Measurements from ENCODE around the gene MAD2L2. TPM values are rescaled to one million over a fixed set of nuclear protein-coding genes. Genes with fewer than 3 reads are reported as not detected.

The MAD2L2 gene
- total RNA-seq, 2 experiments from 2014 or later = 68.7 to 73.3 TPM

DNA sequence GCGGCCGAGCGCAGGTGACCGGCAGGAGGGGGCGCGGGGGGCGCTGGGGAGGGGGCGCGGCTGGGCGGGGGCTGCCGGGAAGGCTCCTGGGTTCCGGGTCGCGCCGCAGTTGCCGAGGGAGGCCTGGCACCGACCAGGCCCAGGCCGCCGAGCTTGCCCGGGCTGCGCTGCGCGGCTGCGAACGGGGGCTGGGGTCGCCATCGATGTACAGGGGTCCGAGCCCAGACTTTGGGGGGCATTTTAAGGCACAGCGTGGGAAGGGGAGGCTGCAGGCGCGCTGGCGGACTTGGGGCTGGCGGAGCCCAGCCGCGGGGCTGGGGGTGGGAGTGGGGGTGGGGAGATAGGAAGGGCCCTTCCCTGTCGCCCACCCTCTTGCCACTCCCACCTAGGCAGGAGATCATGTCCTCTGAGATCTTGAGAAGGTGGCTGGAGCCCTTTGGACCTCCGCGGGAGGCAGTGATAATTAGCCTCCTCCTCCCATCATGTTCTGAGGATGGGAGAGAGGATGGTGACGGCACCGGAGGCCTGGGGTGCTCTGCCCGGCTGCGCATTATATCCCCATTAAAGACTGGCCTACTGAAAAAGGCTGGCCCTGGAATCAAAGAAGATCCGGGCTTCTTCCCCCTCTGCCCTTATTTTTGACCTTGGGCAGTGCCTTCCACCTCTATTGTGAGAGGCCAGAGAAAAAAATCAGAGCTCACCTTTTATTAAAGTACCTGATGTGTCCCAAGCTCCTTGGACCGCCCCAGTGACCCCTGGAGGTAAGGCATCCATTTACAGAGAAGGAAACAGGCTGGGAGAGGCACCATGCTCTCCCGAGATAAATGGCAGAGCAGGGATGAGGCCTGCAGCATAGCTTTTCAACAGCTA is 25.8 kb downstream of the MAD2L2 start:
- peaks cover 11% of the 10 kb centered on the region for H3K27me3 Mint-ChIP-seq
- H3K9me3 Mint-ChIP-seq = no peaks in the 10 kb centered on the region
- peak overlapping the region; percentile 72 for H3K4me3 Mint-ChIP-seq
- no peak for DNase-seq
- POLR2A ChIA-PET = interaction anchor here (1.0 kb wide), 1 partner anchor 9 kb away, joined by 4 read pairs; the partner anchor contains the start of gene FBXO6
- H3K27ac Mint-ChIP-seq = no peak overlapping the region
- CTCF ChIA-PET = interaction anchor here (0.8 to 4.6 kb wide), 8 partner anchors 9 to 122 kb away, joined by 3 to 42 read pairs (median 4); partner anchors contain the start of genes AGTRAP and FBXO6
- peaks cover 21% of the 10 kb centered on the region for H3K4me1 Mint-ChIP-seq
- H3K36me3 Mint-ChIP-seq (ENCODE audit: low read depth) = peaks cover 16% of the 10 kb centered on the region

DNA sequence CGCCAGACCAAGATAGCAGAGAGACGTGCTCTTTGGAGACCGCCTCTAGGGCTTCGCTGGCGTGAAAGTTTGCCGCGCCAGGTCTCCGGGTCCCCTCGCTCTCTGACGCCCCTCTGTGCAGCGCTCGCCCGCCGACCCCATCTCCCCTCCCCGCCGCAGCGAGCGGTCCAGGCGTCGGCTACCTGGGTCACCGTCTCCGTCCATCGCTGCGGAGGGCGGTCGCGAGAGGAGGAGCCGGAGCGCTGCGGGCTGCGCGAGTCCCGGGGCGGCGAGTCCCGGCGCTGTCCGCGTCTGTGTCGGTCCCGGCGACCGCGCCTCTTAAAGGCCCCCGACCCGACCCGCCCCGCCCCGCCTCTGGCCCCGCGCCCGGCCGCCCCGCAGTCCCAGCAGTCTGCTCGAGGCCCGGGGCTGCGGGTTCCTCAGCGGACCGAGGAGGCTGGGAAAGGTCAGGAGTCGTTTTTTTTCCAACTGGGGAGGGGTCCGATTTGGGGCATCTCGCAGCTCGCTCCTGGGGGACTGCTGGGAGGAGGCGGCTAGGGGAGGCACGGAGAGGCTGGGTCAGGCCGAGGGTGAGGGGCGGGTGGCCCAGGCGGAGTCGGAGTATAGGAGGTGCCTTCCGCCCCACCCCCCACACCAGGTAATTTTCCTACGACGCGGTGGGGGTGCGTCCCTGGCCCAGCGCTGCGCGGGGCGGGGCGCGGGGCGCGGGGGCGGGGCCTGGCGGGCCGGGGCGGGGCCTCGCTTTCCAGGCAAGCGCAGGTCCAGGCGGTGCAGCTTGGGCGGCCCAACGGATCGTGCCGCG is 26.6 kb downstream of the MAD2L2 start, which contains the start of the genes FBXO2 and FBXO44:
FBXO2 (minus strand) TSS at position 293 of the 802 bp plus-strand sequence; CDS start at position 204, 89 bp downstream.
FBXO44 (plus strand) TSS at position 741 of the 802 bp plus-strand sequence. CDS start 959 bp downstream, outside the sequence.
- H3K27me3 Mint-ChIP-seq = peaks cover 14% of the 10 kb centered on the region
- peaks cover 27% of the 10 kb centered on the region for H3K4me1 Mint-ChIP-seq
- CTCF ChIA-PET = interaction anchor here (0.6 to 4.6 kb wide), 5 partner anchors 10 to 82 kb away, joined by 3 to 42 read pairs (median 10); partner anchors contain the start of genes AGTRAP and FBXO6
- H3K36me3 Mint-ChIP-seq (ENCODE audit: low read depth) = peaks cover 14% of the 10 kb centered on the region
- POLR2A ChIA-PET = no interaction called here
- H3K9me3 Mint-ChIP-seq = no peaks in the 10 kb centered on the region
- H3K4me3 Mint-ChIP-seq = peak within 1 kb of the TSS; percentile 72
- peak within 1 kb of the TSS; percentile 41 for H3K27ac Mint-ChIP-seq
- peak; percentile 69 for DNase-seq

DNA sequence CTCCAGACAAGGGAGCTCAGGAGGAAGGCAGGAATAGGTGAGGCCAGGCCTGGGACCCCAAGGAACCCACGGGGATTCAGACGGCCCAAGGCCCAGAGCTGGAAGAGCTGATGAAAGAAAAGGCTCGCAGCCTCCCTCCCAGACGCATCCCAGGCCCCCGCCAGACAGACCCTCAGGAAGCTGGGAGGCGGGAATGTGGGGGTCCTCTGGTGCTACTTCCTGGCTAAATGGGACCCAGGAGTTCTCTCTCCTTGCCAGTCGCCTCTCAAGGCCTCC is 27.1 kb downstream of the MAD2L2 start:
- Mint-ChIP-seq H3K4me1 (peaks cover 29% of the 10 kb centered on the region), H3K27ac (no peak overlapping the region), H3K9me3 (no peaks in the 10 kb centered on the region), H3K36me3 (ENCODE audit: low read depth) (peaks cover 13% of the 10 kb centered on the region), H3K4me3 (peak overlapping the region; percentile 47), H3K27me3 (peaks cover 14% of the 10 kb centered on the region)
- DNase-seq = no peak
- CTCF ChIA-PET = interaction anchor here (0.6 to 4.6 kb wide), 5 partner anchors 10 to 83 kb away, joined by 3 to 42 read pairs (median 10); partner anchors contain the start of genes AGTRAP and FBXO6
- POLR2A ChIA-PET = no interaction called here

DNA sequence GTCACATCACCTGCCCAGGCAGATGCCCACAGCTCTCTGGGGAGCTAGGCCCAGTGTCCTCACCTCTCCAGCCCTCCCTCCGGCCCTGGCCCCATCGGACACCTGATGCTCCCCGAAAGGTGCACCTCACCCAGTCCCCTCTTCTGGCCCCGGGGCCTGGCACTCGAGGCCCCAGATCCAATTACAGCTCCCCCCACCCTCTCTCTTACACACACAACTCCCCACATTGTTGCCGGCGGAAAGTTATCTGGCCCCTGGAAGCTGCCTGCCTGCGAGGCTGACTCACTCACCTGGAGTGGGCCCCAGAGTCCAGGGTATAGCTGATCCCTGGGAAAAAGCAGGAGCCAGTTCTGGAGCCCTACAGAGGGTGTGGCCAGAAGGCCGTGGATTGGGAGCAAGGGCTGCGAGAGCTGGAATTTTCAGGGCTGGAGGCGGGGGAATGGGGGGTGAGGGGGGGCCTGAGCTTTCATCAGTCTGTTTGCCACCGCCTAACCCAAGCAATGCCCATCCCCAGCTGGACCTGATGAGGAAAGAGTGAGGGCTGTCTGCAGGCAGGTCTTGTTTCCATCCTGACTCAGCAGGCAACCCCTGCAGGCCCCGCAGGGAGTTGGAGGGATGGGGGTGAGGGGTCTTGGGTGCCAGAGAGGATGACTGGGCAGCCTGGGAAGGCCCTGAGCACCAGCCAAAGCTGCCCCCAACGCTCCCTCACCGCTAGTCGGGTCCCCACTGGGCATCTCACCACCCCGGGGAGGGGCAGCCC is 27.7 kb downstream of the MAD2L2 start:
- ChIA-PET CTCF (interaction anchor here (0.9 to 4.6 kb wide), 5 partner anchors 11 to 84 kb away, joined by 3 to 42 read pairs (median 10); partner anchors contain the start of genes AGTRAP and FBXO6), POLR2A (interaction anchor here (0.6 kb wide), 1 partner anchor 30 kb away, joined by 3 read pairs; no protein-coding TSS in a partner anchor)
- Mint-ChIP-seq H3K4me3 (peak overlapping the region; percentile 47), H3K27me3 (peaks cover 14% of the 10 kb centered on the region), H3K36me3 (ENCODE audit: low read depth) (peaks cover 10% of the 10 kb centered on the region), H3K27ac (no peak overlapping the region), H3K4me1 (peaks cover 31% of the 10 kb centered on the region), H3K9me3 (no peaks in the 10 kb centered on the region)
- no peak for DNase-seq

DNA sequence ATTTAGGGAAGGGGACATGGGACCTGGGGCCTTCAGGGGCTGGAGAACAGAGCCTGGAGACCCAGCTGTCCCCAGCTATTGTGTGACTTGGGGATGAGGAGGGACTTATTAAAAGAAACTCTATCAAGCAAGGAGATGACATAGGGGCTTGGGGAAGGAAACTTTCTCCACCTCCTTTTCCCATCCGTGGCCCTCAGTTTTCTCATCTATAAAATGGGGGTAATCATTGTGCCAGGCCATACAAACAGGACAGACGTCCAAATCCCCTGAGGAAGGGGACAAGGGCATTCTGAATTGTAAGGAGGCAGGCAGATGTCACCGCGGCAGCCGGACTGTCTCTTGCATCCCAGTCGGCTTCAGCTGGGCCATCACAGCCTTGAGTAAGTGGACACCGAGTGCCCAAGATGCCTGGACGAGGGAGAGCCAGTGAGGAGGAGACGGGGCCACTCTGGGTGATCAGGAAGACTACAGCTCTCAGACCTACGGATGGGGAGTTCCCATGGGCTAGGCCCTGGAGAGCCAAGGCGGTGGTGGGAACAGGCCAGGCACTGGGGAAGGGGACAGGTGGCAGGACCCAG is 28.7 kb downstream of the MAD2L2 start:
- ChIA-PET POLR2A (no interaction called here), CTCF (interaction anchor here (0.9 to 4.6 kb wide), 5 partner anchors 10 to 85 kb away, joined by 3 to 42 read pairs (median 10); partner anchors contain the start of genes AGTRAP and FBXO6)
- Mint-ChIP-seq H3K27ac (no peak overlapping the region), H3K9me3 (no peaks in the 10 kb centered on the region), H3K27me3 (peaks cover 14% of the 10 kb centered on the region), H3K36me3 (ENCODE audit: low read depth) (peaks cover 8% of the 10 kb centered on the region), H3K4me3 (no peak overlapping the region), H3K4me1 (peaks cover 31% of the 10 kb centered on the region)
- no peak for DNase-seq

DNA sequence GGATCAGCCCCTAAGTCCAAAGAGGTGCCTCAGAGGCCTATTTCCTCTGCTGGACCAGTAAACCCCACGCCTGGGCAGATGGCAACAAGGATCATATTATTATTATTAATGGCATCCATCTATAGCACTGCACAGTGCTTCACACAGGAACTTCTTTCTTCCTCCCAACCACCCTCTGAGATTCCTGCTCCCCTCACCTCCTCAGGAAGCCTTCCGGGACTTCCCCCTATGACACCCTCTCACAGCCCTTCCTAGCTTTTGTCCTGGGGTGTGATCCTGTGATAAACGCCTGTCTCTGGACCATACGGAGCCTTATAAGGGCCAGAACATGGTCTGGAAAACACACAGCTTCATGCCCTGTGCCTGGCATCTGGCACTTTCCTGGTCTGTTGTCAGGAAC is 29.9 kb downstream of the MAD2L2 start:
- peaks cover 3% of the 10 kb centered on the region for H3K36me3 Mint-ChIP-seq (ENCODE audit: low read depth)
- H3K27me3 Mint-ChIP-seq = peaks cover 14% of the 10 kb centered on the region
- no peak for DNase-seq
- H3K4me1 Mint-ChIP-seq = peaks cover 29% of the 10 kb centered on the region
- peak overlapping the region; percentile 78 for H3K27ac Mint-ChIP-seq
- ChIA-PET POLR2A (no interaction called here), CTCF (interaction anchor here (1.0 to 4.7 kb wide), 15 partner anchors 11 to 639 kb away, joined by 3 to 55 read pairs (median 4); partner anchors contain the start of genes CLCN6, FBXO6, MTHFR and TARDBP)
- no peaks in the 10 kb centered on the region for H3K9me3 Mint-ChIP-seq
- H3K4me3 Mint-ChIP-seq = peak overlapping the region; percentile 60

DNA sequence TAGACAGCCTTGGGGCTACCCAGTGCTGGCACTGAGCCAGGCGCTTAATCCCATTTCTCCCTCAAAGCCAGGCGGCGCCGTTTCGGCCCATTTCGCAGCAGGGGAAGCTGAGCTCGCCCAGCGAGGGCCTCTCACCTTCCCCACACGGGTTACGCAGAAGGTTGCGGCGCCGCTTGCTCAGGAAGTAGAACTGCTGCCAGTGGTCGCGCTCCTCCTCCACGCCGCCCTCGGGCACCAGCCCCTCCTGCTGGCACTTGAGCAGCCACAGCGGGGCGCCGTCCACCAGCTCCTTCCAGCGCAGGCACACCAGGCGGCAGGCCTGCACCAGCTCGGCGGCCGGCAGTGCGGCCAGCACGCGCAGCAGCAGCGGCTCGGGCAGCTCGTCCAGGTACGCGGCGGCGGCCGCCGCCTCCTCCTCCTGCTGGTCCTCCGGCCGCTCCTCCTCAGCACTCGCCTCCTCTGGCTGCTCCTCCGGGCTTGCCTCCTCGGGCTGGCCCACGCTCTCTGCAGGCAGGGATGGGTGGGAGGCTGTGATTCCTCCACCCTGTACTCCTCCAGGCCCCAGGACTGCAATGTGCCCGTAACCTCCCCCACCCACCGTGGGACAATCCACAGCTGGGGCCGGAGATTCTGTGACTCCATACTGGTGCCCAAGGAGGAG is 30.5 kb downstream of the MAD2L2 start:
- peak; percentile 87 for DNase-seq
- Mint-ChIP-seq H3K4me3 (peak overlapping the region; percentile 60), H3K27ac (peak overlapping the region; percentile 13), H3K9me3 (no peaks in the 10 kb centered on the region), H3K4me1 (peaks cover 25% of the 10 kb centered on the region), H3K36me3 (ENCODE audit: low read depth) (no peaks in the 10 kb centered on the region), H3K27me3 (peaks cover 14% of the 10 kb centered on the region)
- ChIA-PET POLR2A (interaction anchor here (0.7 kb wide), 1 partner anchor 614 kb away, joined by 4 read pairs; no protein-coding TSS in a partner anchor), CTCF (interaction anchor here (0.7 to 4.7 kb wide), 17 partner anchors 11 to 638 kb away, joined by 3 to 55 read pairs (median 4); partner anchors contain the start of genes CLCN6, FBXO6, MTHFR and TARDBP)

DNA sequence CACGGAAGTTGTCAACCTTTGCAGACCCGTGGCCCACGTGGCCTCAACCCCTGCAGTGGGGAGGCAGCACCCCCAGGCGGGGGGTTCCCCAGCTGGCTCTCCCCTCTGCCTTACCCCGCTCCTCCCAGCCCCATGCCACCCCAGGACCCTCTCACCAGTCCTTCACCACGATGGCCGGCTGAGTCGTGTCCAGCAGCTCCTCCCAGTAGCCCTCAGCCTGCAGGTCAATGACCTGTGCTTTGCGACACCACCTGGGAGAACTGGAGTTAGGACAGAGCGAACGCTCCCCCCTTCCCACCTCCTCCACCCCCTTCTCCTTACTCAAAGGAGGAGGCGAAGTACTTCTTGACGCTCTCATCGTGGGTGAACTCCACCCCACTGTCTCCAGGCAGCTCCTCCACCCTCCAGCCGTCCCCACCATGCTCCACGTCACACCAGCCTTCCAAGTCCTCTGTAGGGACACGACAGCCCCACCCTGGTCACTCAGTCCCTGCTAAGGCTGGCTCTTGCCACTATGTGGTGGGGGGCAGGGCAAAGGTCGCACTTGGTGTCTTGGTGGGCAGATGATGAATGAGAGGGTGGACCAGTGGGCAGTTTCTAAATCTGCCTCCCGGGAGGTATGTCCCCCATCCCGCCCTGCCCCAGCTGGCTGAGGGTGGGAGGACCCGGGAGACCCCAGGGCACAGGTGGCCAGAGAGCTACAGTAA is 31.2 kb downstream of the MAD2L2 start:
- no peaks in the 10 kb centered on the region for H3K36me3 Mint-ChIP-seq (ENCODE audit: low read depth)
- H3K27ac Mint-ChIP-seq = no peak overlapping the region
- POLR2A ChIA-PET = interaction anchor here (0.7 kb wide), 1 partner anchor 613 kb away, joined by 4 read pairs; no protein-coding TSS in a partner anchor
- no peak overlapping the region for H3K4me3 Mint-ChIP-seq
- peaks cover 14% of the 10 kb centered on the region for H3K27me3 Mint-ChIP-seq
- H3K9me3 Mint-ChIP-seq = no peaks in the 10 kb centered on the region
- H3K4me1 Mint-ChIP-seq = peaks cover 22% of the 10 kb centered on the region
- CTCF ChIA-PET = interaction anchor here (0.7 to 4.7 kb wide), 17 partner anchors 12 to 638 kb away, joined by 3 to 55 read pairs (median 5); partner anchors contain the start of genes FBXO6 and TARDBP
- no peak for DNase-seq

DNA sequence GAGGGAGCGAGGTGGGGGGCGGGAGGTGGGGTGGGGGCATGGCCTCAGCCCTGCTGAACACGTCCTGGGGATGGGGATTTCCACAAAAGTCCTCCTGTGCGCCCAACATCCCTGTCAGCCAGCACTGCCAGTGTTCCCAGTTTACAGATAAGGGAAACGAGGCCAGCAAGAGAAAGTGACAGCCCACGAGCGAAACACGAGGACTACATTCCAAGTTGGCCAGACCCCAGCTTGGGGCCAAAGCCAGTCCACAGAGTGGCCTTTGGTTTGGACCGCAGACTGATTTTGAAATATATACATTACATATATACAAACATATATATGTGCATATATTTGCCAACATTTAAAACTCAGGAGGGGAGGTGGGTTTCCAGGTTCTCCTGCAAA is 31.7 kb downstream of the MAD2L2 start:
- ChIA-PET CTCF (interaction anchor here (1.4 to 4.7 kb wide), 8 partner anchors 13 to 611 kb away, joined by 4 to 55 read pairs (median 8); partner anchors contain the start of gene FBXO6), POLR2A (no interaction called here)
- no peak overlapping the region for H3K27ac Mint-ChIP-seq
- H3K36me3 Mint-ChIP-seq (ENCODE audit: low read depth) = no peaks in the 10 kb centered on the region
- peaks cover 14% of the 10 kb centered on the region for H3K27me3 Mint-ChIP-seq
- DNase-seq = no peak
- H3K4me3 Mint-ChIP-seq = no peak overlapping the region
- H3K9me3 Mint-ChIP-seq = no peaks in the 10 kb centered on the region
- peaks cover 22% of the 10 kb centered on the region for H3K4me1 Mint-ChIP-seq

DNA sequence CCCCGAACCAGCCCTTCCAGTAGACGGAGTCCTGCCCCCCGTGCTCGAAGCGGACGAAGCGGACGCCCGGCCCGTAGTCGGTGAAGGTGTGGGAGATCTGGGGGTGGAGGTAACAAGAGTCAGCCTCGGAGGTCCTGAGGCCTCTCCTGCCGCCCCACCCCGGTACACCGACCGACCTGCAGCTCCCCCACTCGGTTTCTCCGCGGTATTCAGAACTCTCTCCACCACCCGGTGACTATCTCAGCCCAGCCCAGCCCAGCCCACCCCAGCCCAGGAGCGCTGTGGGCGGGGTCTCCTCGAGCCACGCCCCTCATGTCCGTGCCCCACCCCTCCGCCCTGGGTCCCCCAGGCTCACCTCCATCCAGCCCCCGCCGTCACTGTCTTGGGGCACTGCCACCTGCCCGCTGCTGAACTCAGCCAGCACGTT is 32.2 kb downstream of the MAD2L2 start:
- Mint-ChIP-seq H3K4me1 (peaks cover 22% of the 10 kb centered on the region), H3K4me3 (no peak overlapping the region), H3K9me3 (no peaks in the 10 kb centered on the region), H3K27me3 (peaks cover 14% of the 10 kb centered on the region), H3K36me3 (ENCODE audit: low read depth) (no peaks in the 10 kb centered on the region), H3K27ac (no peak overlapping the region)
- peak; percentile 30 for DNase-seq
- POLR2A ChIA-PET = no interaction called here
- CTCF ChIA-PET = interaction anchor here (1.6 to 4.7 kb wide), 4 partner anchors 13 to 611 kb away, joined by 5 to 55 read pairs (median 10); partner anchors contain the start of gene FBXO6
